HEK293 (cell line): ENCODE data around the gene SNTA1.
A peak's percentile ranks its signal among the peaks of the same experiment; 100 is the strongest.
"Not testable (repeated sequence)": the region's sequence is repeated elsewhere in the genome, so short reads cannot be mapped to it uniquely, and the experiment has no call there.

Experiments
- CTCF ChIA-PET: fragments of 350-600 bp; formaldehyde crosslinking; extraction: SDS; loops from one replicate; lab custom pipeline; 2021; ENCODE audit warnings: antibody characterized with exemption; lab: Yijun Ruan, JAX
- POLR2A ChIA-PET: fragments of 300-600 bp; formaldehyde crosslinking; extraction: SDS; loops from one replicate; lab custom pipeline; 2020; ENCODE audit warnings: antibody characterized with exemption, inconsistent platforms; lab: Yijun Ruan, JAX
- H3K27ac ChIP-seq: fragments of 200-500 bp; sonication (Bioruptor generic); 2 replicates; pipeline ENCODE4 v1.5.1; 2014; ENCODE audit warnings: low read depth, low read length, control low read depth, inconsistent platforms; ENCODE audit errors: extremely low read depth
- H3K36me3 ChIP-seq, 2 experiments: fragments of 200-500 bp in 1 of 2; sonication (Bioruptor generic) in 1 of 2; 1 replicate in 1 of 2; 2 replicates in 1 of 2; pipeline ENCODE4 v1.5.1; 2014 to 2017; ENCODE audit warnings: inconsistent platforms in 2 of 2, low read length in 2 of 2; ENCODE audit not compliant: control insufficient read depth in 2 of 2, insufficient read depth in 1 of 2
- H3K4me1 ChIP-seq: fragments of 200-500 bp; sonication (Bioruptor generic); 2 replicates; pipeline ENCODE4 v1.5.1; 2014; ENCODE audit warnings: mild to moderate bottlenecking, low read length, inconsistent platforms; ENCODE audit not compliant: control insufficient read depth, insufficient read depth
- H3K4me3 ChIP-seq: 2 replicates; pipeline ENCODE4 v1.5.1; 2011; ENCODE audit warnings: low read depth, mild to moderate bottlenecking, control low read depth, low read length, moderate library complexity
- H3K9me3 ChIP-seq: fragments of 200-500 bp; sonication (Bioruptor generic); 2 replicates; pipeline ENCODE4 v1.5.1; 2014; ENCODE audit warnings: low read depth, low read length, inconsistent platforms; ENCODE audit not compliant: control insufficient read depth, insufficient read depth
- GLIS2 ChIP-seq: fragments of 450-650 bp; formaldehyde crosslinking; IDR thresholded peaks from 2 replicates; pipeline ENCODE4 v1.5.1; 2016; ENCODE audit warnings: missing biosample characterization, missing genetic modification characterization
- PBX3 ChIP-seq: sonication (generic); formaldehyde crosslinking; IDR thresholded peaks from 2 replicates; pipeline ENCODE4 v1.8.1; 2022; ENCODE audit warnings: mild to moderate bottlenecking, moderate library complexity, missing genetic modification reagents
- PRDM10 ChIP-seq: fragments of 450-650 bp; formaldehyde crosslinking; IDR thresholded peaks from 2 replicates; pipeline ENCODE4 v1.5.1; 2016; ENCODE audit warnings: missing biosample characterization, missing genetic modification characterization
- SCRT1 ChIP-seq: fragments of 450-650 bp; formaldehyde crosslinking; IDR thresholded peaks from 2 replicates; pipeline ENCODE4 v1.5.1; 2016; ENCODE audit warnings: missing biosample characterization, missing genetic modification characterization, borderline replicate concordance
- SP2 ChIP-seq: fragments of 450-650 bp; formaldehyde crosslinking; IDR thresholded peaks from 2 replicates; pipeline ENCODE4 v1.5.1; 2016; ENCODE audit warnings: missing biosample characterization, missing genetic modification characterization
- ZBTB44 ChIP-seq: fragments of 450-650 bp; IDR thresholded peaks from 2 replicates; pipeline ENCODE4 v1.5.1; 2018; ENCODE audit warnings: missing biosample characterization, mild to moderate bottlenecking, missing genetic modification characterization
- ZIC2 ChIP-seq: fragments of 450-650 bp; formaldehyde crosslinking; IDR thresholded peaks from 2 replicates; pipeline ENCODE4 v1.5.1; 2016; ENCODE audit warnings: missing biosample characterization, missing genetic modification characterization
- ZNF174 ChIP-seq: fragments of 450-650 bp; formaldehyde crosslinking; IDR thresholded peaks from 2 replicates; pipeline ENCODE4 v1.5.0; 2017; ENCODE audit warnings: missing biosample characterization, mild to moderate bottlenecking, missing genetic modification characterization
- ZNF248 ChIP-seq: fragments of 450-650 bp; formaldehyde crosslinking; IDR thresholded peaks from 2 replicates; pipeline ENCODE4 v1.5.1; 2017; ENCODE audit warnings: missing biosample characterization, missing genetic modification characterization
- ZNF302 ChIP-seq: fragments of 450-650 bp; formaldehyde crosslinking; IDR thresholded peaks from 2 replicates; pipeline ENCODE4 v1.5.1; 2016; ENCODE audit warnings: missing biosample characterization, missing genetic modification characterization, low read depth
- ZNF335 ChIP-seq: fragments of 450-650 bp; formaldehyde crosslinking; conservative IDR thresholded peaks from 2 replicates; pipeline ENCODE4 v1.5.1; 2016; ENCODE audit warnings: missing biosample characterization, missing genetic modification characterization
- ZNF366 ChIP-seq: fragments of 450-650 bp; formaldehyde crosslinking; conservative IDR thresholded peaks from 2 replicates; pipeline ENCODE4 v1.5.1; 2016; ENCODE audit warnings: missing biosample characterization, missing genetic modification characterization
- ZNF514 ChIP-seq: fragments of 450-650 bp; formaldehyde crosslinking; IDR thresholded peaks from 2 replicates; pipeline ENCODE4 v1.5.1; 2016; ENCODE audit warnings: missing biosample characterization, missing genetic modification characterization
- ZNF596 ChIP-seq: fragments of 450-650 bp; IDR thresholded peaks from 2 replicates; pipeline ENCODE4 v1.5.0; 2018; ENCODE audit warnings: missing biosample characterization, mild to moderate bottlenecking, missing genetic modification characterization, moderate library complexity
- ZNF600 ChIP-seq: fragments of 450-650 bp; formaldehyde crosslinking; IDR thresholded peaks from 2 replicates; pipeline ENCODE4 v1.5.1; 2016; ENCODE audit warnings: missing biosample characterization, missing genetic modification characterization
- ZNF670 ChIP-seq: fragments of 450-650 bp; formaldehyde crosslinking; IDR thresholded peaks from 2 replicates; pipeline ENCODE4 v1.5.1; 2016; ENCODE audit warnings: missing biosample characterization, missing genetic modification characterization, low read depth
- ZNF692 ChIP-seq: fragments of 450-650 bp; formaldehyde crosslinking; IDR thresholded peaks from 2 replicates; pipeline ENCODE4 v1.5.1; 2016; ENCODE audit warnings: missing biosample characterization, missing genetic modification characterization
- TF ChIP-seq, protein P1 (sequence below): fragments of 450-650 bp; formaldehyde crosslinking; IDR thresholded peaks from 2 replicates; pipeline ENCODE4 v1.5.1; 2016; ENCODE audit warnings: missing biosample characterization, missing genetic modification characterization
- TF ChIP-seq, protein P2 (sequence below): fragments of 450-650 bp; formaldehyde crosslinking; IDR thresholded peaks from 2 replicates; pipeline ENCODE4 v1.5.1; 2016; ENCODE audit warnings: missing biosample characterization, missing genetic modification characterization, borderline replicate concordance

Gene SNTA1

DNA sequence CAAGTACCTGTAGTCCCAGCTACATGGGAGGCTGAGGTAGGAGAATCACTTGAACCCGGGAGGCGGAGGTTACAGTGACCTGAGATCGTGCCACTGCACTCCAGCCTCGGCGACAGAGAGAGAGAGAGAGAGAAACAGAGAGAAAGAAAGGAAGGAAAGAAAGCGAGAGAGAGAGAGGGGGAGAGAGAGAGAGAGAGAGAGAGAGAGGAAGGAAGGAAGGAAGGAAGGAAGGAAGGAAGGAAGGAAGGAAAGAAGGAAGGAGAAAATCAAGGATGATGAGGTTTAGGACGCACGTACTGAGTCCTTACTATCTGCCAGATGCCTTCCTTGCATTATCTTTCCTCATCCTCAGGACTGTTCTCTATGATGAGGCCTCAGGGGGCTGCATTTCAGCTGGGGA, 21.2 kb upstream of the SNTA1 start:
- CTCF ChIA-PET, result not testable (repeated sequence)
- POLR2A ChIA-PET, result interaction anchor here (0.5 kb wide), 1 partner anchor 529 kb away, joined by 3 read pairs; no protein-coding TSS in a partner anchor

DNA sequence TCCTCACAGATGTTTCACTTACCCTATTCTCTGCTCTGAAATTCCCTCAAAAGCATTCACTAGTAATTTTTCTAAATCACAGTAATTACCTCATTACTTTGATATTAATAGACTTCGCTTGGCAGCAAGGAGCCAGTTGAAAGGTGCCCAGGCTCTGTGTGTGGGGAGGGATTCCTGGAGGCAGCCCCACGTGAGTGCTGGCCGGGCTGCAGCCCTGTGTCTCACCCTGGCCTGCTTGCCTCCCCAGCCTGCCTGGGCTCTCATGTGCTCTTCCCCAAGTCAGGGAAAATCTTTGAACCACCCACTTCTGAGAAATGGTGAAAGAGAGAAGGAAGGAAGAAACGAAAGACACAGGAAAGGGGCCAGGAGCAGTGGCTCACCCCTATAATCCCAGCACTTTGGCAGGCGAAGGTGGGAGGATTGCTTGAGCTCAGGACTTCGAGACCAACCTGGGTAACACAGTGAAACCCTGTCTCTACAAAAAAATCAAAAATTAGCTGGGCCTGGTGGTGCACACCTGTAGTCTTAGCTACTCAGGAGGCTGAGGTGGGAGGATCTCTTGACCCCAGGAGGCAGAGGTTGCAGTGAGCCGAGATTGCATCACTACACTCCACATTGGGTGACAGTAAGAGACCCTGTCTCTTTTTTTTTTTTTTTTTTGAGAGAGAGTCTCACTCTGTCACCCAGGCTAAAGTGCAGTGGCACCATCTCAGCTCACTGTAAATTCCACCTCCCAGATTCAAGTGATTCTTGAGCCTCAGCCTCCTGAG, 20.0 kb upstream of the SNTA1 start:
- POLR2A ChIA-PET, result interaction anchor here (0.6 to 0.7 kb wide), 2 partner anchors 20 to 26 kb away, joined by 3 to 8 read pairs; partner anchors contain the start of gene SNTA1
- Histone ChIP-seq H3K9me3 (no peaks in the 10 kb centered on the region), H3K27ac (no peak overlapping the region), H3K36me3 (no peaks in the 10 kb centered on the region), H3K4me1 (no peaks in the 10 kb centered on the region), H3K4me3 (no peak overlapping the region)
- CTCF ChIA-PET, result interaction anchor here (0.6 to 1.5 kb wide), 3 partner anchors 15 to 189 kb away, joined by 4 to 5 read pairs (median 4); no protein-coding TSS in a partner anchor
- no peak for TF ChIP-seq ZNF174 (tag by site-specific recombination)
- no peak for TF ChIP-seq SCRT1 (tag by site-specific recombination)
- no peak for TF ChIP-seq ZNF302 (tag by site-specific recombination)
- TF ChIP-seq ZNF248, result no peak
- TF ChIP-seq GLIS2, result no peak
- TF ChIP-seq, protein P1, sequence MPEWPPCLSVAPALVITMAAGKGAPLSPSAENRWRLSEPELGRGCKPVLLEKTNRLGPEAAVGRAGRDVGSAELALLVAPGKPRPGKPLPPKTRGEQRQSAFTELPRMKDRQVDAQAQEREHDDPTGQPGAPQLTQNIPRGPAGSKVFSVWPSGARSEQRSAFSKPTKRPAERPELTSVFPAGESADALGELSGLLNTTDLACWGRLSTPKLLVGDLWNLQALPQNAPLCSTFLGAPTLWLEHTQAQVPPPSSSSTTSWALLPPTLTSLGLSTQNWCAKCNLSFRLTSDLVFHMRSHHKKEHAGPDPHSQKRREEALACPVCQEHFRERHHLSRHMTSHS, result no peak
- TF ChIP-seq ZNF670, result no peak
- TF ChIP-seq ZNF600 (tag by site-specific recombination), result no peak
- no peak for TF ChIP-seq PBX3 (CRISPR knock-in tag)
- no peak for TF ChIP-seq PRDM10 (tag by site-specific recombination)
- no peak for TF ChIP-seq ZNF514 (tag by site-specific recombination)
- TF ChIP-seq SP2, result no peak
- no peak for TF ChIP-seq ZNF692 (tag by site-specific recombination)
- TF ChIP-seq ZIC2 (tag by site-specific recombination), result no peak
- TF ChIP-seq, protein P2, sequence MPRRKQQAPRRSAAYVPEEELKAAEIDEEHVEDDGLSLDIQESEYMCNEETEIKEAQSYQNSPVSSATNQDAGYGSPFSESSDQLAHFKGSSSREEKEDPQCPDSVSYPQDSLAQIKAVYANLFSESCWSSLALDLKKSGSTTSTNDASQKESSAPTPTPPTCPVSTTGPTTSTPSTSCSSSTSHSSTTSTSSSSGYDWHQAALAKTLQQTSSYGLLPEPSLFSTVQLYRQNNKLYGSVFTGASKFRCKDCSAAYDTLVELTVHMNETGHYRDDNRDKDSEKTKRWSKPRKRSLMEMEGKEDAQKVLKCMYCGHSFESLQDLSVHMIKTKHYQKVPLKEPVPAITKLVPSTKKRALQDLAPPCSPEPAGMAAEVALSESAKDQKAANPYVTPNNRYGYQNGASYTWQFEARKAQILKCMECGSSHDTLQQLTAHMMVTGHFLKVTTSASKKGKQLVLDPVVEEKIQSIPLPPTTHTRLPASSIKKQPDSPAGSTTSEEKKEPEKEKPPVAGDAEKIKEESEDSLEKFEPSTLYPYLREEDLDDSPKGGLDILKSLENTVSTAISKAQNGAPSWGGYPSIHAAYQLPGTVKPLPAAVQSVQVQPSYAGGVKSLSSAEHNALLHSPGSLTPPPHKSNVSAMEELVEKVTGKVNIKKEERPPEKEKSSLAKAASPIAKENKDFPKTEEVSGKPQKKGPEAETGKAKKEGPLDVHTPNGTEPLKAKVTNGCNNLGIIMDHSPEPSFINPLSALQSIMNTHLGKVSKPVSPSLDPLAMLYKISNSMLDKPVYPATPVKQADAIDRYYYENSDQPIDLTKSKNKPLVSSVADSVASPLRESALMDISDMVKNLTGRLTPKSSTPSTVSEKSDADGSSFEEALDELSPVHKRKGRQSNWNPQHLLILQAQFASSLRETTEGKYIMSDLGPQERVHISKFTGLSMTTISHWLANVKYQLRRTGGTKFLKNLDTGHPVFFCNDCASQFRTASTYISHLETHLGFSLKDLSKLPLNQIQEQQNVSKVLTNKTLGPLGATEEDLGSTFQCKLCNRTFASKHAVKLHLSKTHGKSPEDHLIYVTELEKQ (tag by site-specific recombination), result no peak
- no peak for TF ChIP-seq ZNF335 (tag by site-specific recombination)
- no peak for TF ChIP-seq ZBTB44 (tag by site-specific recombination)

More for the DNA sequence above, 21.2 kb upstream of the SNTA1 start:
- not testable (repeated sequence) for H3K4me3 ChIP-seq, H3K27ac ChIP-seq, H3K36me3 ChIP-seq, H3K9me3 ChIP-seq, H3K4me1 ChIP-seq
- peak; percentile 93 for TF ChIP-seq ZNF366 (tag by site-specific recombination)
- peak; percentile 70 for TF ChIP-seq ZNF596 (tag by site-specific recombination)
